CD4-positive, alpha-beta T cell treated with Interleukin-6 at 100 ng/mL for 8 hours (primary cell): ENCODE data around the gene EEF1A1.
"Not testable (repeated sequence)": the region's sequence is repeated elsewhere in the genome, so short reads cannot be mapped to it uniquely, and the experiment has no call there.

Source experiments
- DNase-seq: peaks from one replicate; pipeline ENCODE4 v3.0.0-alpha.2; 2020; ENCODE audit warnings: mixed read lengths, low spot score

Gene EEF1A1

GRCh38 chr6:73537677-73538076 lies 16.8 kb upstream of the EEF1A1 start:
- DNase-seq, result no peak

GRCh38 chr6:73534628-73535027 lies 13.8 kb upstream of the EEF1A1 start:
- no peak for DNase-seq

DNA sequence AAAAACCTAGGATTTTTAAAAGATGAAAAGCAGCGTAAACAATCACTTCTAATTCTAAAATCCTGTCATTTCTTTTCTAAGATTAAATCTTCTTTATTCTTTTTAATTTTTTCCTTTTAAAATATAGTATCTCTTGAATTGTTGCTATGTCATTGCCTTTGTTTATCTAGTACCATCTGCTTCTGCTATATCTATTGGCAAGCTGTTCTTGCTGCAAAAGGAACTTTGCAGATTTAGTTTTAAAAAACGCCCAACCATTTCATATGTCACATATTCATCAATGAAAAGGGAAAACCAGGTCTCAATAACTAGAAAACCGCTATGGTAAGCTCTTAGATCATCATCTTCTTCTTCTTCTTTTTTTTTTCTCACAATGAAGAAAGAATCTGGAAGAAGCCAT lies 11.5 kb upstream of the EEF1A1 start:
- DNase-seq, result no peak

DNA sequence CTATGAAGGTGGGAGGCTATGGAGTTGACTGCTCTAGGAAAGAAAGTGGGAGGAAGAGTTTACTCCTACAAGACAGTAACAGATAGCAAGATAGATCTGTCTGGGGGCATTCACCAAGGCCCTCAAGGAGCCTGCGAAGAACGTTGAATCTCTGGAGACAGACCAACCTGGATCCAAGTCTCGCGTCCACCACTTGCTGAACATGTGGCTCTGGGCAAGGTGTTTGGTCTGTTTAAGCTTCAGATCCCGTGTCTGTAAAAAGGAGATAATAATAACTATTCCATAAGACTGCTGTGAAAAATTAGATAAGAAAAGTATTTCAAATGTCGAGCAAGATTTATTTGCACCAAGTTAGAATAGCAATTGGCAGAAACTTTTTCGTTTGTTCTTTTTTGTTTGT lies 8.1 kb upstream of the EEF1A1 start:
- no peak for DNase-seq

DNA sequence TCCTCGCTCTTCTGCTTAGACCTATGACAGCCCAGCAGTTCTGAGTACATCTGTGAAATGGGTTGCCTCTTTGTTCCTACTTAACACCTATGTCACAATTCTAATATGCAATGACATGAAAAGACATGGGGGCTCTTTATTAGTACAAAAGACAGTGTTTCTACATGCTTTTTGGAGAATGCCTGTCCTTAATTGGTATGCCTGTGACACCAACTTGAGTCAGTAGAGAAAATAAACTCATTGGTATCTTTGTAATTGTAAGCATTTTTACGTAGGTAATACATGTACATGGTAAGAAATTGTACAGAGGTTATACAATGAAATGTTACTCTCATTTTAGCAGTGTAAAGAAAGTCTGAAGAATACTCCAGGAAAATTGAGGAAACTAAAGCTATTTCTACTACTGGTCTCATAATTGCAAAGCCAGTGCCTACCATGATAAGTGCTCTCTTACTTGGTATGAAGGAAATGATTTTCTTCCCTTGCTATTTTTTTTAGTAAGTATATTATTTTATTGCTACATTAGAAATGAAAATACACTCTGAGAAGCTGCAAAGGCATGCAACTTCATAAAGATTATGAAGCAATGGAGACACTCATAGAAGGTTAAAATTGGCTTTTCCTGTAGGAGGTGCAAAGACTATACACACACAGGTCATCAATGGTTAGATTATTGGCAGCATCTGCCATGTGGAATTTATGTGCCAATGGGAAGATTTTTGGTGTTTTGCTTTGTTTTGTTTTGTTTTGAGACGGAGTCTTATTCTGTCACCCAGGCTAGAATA lies 4.9 kb upstream of the EEF1A1 start:
- no peak for DNase-seq

DNA sequence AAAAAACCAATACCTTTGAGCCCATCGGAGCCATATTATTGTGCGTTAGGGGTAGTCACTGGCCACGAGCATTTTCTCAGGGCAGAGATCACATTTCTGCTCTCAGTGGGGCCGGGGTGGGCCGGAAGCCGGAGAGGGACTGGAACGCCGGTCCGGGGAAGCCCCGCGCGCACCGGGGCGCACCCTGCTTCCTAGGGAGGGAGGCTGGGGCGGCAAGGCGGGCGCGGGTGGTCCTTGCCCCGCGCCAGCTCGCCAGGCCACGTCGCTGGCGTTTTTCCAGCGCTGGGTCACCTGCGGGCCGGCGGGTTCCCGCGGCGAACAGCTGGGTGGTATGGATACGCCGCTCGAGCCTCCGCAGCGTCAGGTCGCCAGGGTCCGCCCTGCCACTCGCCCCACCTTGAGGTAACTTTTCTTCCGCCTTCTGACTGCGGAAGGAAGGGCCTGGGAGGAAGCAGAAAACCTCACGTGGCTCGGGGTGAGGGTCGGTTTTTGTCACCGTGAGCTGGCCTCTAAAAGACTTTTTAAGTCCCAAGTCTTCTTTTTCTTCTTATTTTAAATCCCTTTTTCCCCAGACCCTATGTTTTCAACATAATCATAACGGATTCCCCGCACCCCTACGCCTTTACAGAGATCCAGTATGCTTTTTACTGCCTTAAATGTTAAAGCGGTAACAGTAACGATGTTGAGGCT lies 2.7 kb upstream of the EEF1A1 start:
- DNase-seq, result peak; percentile 76

GRCh38 chr6:73521351-73521985 lies 636 bp upstream of the EEF1A1 start:
- no peak for DNase-seq

GRCh38 chr6:73519926-73520687 lies 725 bp downstream of the EEF1A1 start:
- peak; percentile 74 for DNase-seq

DNA sequence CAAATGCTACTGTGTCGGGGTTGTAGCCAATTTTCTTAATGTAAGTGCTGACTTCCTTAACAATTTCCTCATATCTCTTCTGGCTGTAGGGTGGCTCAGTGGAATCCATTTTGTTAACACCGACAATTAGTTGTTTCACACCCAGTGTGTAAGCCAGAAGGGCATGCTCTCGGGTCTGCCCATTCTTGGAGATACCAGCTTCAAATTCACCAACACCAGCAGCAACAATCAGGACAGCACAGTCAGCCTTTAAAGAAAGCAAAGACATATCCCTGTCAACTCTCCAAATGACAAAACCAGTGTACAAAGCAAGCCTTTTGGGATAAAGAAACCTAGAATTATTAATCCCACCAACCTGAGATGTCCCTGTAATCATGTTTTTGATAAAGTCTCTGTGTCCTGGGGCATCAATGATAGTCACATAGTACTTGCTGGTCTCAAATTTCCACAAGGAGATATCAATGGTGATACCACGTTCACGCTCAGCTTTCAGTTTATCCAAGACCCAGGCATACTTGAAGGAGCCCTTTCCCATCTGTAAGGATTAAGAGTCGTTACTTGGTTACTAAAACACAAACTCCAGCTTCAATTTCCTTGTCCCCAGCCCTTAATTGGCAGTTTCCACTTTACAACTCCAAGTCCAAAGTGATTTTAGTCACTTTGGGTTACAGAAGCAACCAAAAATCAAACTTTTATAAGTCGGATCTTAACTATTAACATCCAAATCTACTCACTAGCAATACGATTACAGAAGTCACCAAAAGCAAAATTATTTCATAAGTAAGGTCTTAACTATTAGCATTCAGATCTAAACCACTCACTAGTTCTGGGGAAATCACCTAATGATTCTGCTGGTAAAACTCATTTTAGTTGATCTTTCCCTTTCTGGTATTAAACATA lies 1.6 kb downstream of the EEF1A1 start:
- not testable (repeated sequence) for DNase-seq

- DNase-seq, result not testable (repeated sequence)
Observed at GRCh38 chr6:73518100-73518981, 2.5 kb downstream of the EEF1A1 start.

GRCh38 chr6:73516514-73517489 lies 4.0 kb downstream of the EEF1A1 start:
- DNase-seq, result no peak

DNA sequence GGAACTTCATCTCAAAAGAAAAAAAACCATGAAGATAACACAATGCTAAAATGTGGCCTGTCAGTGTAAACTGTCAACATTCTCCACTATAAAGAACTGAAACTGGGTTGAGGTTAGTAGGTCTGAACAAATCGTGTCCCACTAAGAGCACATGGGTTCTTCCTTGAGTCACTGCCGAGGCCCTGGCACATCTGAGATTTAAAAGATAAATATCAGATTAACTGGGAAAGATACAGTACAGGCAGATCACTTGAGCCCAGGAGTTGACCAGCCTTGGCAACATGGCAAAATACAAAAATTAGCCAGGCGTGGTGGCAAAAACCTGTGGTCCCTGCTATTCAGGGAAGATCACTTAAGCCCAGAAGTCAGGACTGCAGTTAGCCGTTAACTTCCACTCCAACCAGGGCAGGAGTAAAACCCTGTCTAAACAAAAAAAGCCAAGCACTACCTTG lies 5.6 kb downstream of the EEF1A1 start:
- DNase-seq, result no peak

GRCh38 chr6:73514746-73515110 lies 6.1 kb downstream of the EEF1A1 start:
- no peak for DNase-seq

DNA sequence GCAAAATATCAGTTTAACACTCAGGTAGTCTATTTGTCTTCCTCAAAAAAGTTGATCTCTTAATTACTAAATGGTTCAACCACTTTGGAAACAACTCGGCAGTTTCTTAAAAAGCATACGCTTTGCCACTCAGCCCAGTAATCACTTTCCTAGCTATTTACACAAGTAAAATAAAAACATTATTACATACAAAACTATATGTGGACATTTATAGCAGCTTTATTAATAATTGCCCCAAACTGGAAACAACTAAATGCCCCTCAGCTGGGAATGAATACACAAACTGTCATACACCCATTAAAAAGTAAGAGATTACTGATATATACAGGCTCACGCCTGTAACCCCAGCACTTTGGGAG lies 7.4 kb downstream of the EEF1A1 start:
- no peak for DNase-seq

GRCh38 chr6:73511796-73512195 lies 9.0 kb downstream of the EEF1A1 start:
- DNase-seq, result no peak

DNA sequence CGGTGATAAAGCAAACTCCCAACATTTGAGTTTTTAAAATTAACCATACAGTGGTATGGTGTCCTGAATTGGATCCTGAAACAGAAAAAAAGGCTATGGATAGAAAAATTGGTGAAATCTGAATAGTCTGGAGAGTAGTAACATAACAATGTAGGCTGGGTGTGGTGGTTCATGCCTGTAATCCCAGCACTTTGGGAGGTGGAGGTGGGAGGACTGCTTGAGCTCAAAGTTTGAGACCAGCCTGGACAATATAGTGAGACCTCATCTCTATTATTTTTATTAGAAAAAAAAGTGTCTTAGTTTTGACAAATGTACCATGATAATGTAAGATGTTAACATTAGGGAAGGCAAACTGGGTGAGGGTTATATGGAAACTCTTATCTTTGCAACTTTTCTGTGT lies 11.0 kb downstream of the EEF1A1 start:
- DNase-seq, result no peak

- DNase-seq, result no peak
Observed at GRCh38 chr6:73508776-73509175, 12.1 kb downstream of the EEF1A1 start.

DNA sequence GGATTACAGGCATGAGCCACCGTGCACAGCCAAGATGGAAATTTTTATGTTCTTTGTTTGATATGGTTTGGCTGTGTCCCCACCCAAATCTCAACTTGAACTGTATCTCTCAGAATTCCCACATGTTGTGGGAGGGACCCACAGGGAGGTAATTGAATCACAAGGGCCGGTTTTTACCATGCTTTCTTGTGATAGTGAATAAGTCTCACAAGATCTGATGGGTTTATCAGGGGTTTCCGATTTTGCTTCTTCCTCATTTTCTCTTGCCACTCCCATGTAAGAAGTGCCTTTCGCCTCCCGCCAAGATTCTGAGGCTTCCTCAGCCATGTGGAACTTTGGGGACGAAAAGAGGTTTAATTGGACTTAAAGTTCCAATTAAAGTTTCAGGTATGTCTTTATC lies 14.6 kb downstream of the EEF1A1 start:
- no peak for DNase-seq

DNA sequence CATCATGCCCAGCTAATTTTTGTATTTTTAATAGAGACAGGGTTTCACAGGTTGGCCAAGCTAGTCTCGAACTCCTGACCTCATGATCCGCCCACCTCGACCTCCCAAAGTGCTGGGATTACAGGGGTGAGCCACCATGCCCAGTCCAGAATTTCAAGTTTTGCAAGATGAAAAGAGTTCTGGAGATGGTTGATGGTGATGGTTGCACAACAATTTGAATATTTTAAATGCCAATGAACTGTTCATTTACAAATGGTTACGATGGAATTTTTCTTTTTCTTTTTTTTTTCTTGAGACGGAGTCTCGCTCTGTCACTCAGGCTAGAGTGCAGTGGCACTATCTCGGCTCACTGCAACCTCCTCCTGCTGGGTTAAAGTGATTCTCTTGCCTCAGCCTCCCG lies 15.1 kb downstream of the EEF1A1 start:
- DNase-seq, result not testable (repeated sequence)
